Left colon (tissue), 2 donors: ENCODE data around the gene PADI4. TPM values are rescaled to one million over a fixed set of nuclear protein-coding genes. Genes with fewer than 3 reads are reported as not detected.
A peak's percentile ranks its signal among the peaks of the same experiment; 100 is the strongest.
"Not testable (repeated sequence)": the region's sequence is repeated elsewhere in the genome, so short reads cannot be mapped to it uniquely, and the experiment has no call there.

Experiments
- ATAC-seq: fragments of 200-7000 bp; cut with Tn5 transposase; one replicate; pipeline ENCODE4 v1.9.1; 2020; ENCODE audit warnings: mild to moderate bottlenecking, moderate library complexity
- DNase-seq, 2 donors: peaks; one replicate each; pipeline ENCODE4 v3.0.0-alpha.2; 2020
- intact Hi-C, 2 donors: fragments of 100-400 bp; cut with DNase I in 1 of 2; cut with micrococcal nuclease in 1 of 2; formaldehyde crosslinking; loops; one replicate each; pipeline versions ENCODE4 v1.11.2 to v1.14.0; 2022; cut with DNase I, micrococcal nuclease
- total RNA-seq, 2 donors: library from RNA; stranded (reverse); fragmentation: NEBNext Ultra II Directional; extraction: Animal tissue kit (Norgen Biotek cat#: 25700); gene quantifications; one replicate each; pipeline ENCODE4 v1.2.1, GENCODE V29; 2021
- donor health status: DM: no; HTN: no; CAD: no.
- donor health status: DM: yes; HTN: yes; CAD: no.

PADI4 gene
- total RNA-seq, 2 donors from 2014 or later = not detected

DNA sequence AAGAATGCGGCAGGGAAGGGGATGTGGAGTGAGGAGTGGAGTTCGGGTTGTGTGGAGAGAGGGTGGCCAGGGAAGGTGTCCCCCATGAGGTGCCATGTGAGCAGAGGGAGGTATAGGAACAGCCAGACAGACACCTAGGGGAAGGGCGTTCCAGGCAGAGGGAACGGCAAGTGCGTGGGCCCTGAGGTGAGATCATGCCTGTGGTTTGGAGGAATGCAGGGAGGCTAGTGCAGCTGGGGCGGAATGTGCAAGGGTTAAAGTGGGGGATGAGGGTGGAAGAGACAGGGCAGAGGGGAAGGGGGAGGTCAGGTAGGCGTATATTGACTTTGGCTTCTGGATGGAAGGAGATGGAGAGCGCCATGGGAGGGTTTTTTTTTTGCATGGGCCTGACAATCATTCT, 32.4 kb downstream of the PADI4 start:
- DNase-seq = no peak
- no peak for ATAC-seq
- intact Hi-C loops = no loop called here

DNA sequence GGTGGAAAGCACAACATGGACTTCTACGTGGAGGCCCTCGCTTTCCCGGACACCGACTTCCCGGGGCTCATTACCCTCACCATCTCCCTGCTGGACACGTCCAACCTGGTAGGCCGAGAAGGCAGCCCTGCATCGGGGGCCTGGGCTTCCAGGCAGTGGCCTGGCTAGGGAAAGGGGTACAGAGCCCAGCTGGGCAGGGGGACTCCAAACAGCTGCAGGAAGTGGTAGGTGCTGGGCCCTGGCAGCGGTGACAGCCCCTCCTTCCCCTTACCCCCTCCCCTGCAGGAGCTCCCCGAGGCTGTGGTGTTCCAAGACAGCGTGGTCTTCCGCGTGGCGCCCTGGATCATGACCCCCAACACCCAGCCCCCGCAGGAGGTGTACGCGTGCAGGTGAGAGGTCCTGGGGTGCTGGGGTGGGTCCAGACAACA, 34.0 kb downstream of the PADI4 start:
- ATAC-seq (no peak), DNase-seq (no peak)
- intact Hi-C loops = no loop called here

DNA sequence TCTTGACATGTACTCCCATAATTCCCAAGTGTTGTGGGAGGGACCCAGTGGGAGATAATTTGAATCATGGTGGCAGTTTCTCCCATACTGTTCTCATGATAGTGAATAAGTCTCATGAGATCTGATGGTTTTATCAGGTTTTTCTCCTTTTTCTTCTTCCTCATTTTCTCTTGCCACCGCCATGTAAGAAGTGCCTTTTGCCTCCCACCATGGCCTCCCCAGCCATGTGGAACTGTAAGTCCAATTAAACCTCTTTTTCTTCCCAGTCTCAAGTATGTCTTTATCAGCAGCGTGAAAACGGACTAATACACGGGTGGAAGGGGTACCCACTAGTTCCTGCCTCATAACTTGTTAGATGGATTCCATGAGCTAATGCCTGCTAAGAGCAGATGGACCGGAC, 37.5 kb downstream of the PADI4 start:
- intact Hi-C loops = not testable (repeated sequence)

GRCh38 chr1:17346046-17346789, 38.2 kb downstream of the PADI4 start:
- DNase-seq = no peak
- ATAC-seq = no peak
- intact Hi-C loops = no loop called here

More for the DNA sequence above, 37.5 kb downstream of the PADI4 start:
- ATAC-seq, DNase-seq: not testable (repeated sequence)

- DNase-seq (no peak), ATAC-seq (no peak)
- intact Hi-C loops = no loop called here
Observed at GRCh38 chr1:17347769-17348592, 40.0 kb downstream of the PADI4 start.

GRCh38 chr1:17348593-17349234, 40.7 kb downstream of the PADI4 start:
- DNase-seq (no peak), ATAC-seq (no peak)
- intact Hi-C loops = no loop called here

- intact Hi-C loops = no loop called here
- DNase-seq (no peak), ATAC-seq (no peak)
Observed at GRCh38 chr1:17350083-17350482, 42.1 kb downstream of the PADI4 start.

DNA sequence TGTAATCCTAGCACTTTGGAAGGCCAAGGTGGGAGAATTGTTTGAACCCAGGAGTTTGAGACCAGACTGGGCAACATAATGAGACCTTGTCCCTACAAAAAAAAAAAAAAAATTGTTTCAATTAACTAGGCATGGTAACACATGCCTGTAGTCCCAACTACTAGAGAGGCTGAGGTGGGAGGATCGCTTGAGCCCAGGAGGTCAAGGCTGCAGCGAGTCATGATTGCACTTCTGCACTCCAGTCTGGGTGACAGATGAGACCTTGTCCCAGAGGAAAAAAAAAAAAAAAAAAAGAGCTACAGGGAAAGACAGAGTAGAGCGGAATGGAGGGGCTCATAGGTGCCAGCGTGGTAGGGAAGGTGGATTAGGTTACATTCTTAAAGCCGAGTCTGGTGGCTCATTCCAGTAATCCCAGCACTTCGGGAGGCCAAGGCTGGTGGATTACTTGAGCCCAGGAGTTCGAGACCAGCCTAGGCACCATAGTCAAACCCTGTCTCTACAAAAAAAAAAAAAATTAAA, 43.0 kb downstream of the PADI4 start:
- intact Hi-C loops = no loop called here
- no peak for DNase-seq
- ATAC-seq = no peak

DNA sequence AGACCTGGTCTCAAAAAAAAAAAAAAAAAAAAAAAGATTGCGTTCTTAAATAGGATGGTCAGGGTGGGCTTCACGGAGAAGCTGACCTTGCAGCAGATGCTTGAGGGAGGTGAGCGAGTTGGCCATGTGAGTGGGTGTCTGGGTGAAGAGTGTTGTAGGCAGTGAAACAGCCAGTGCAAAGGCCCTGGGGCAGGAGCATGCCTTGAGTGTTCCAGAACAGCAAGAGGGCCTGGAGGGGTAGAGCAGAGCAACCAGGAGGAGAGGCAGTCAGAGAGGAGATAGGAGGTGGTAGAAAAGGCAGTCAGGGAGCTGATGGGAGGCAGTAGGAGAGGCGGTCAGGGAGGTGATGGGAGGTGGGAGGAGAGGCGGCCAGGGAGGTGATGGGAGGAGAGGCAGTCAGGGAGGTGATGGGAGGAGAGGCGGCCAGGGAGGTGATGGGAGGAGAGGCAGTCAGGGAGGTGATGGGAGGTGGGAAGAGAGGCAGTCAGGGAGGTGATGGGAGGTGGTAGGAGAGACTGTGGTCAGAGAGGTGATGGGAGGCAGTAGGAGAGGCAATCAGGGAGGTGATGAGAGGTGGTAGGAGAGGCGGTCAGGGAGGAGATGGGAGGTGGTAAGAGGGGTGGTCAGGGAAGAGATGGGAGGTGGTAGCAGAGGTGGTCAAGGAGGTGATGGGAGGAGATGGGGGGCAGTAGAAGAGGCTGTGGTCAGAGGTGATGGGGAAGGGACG, 43.8 kb downstream of the PADI4 start:
- DNase-seq (no peak), ATAC-seq (no peak)
- intact Hi-C loops = no loop called here

GRCh38 chr1:17352419-17352909, 44.5 kb downstream of the PADI4 start:
- intact Hi-C loops = no loop called here
- DNase-seq (no peak), ATAC-seq (no peak)

DNA sequence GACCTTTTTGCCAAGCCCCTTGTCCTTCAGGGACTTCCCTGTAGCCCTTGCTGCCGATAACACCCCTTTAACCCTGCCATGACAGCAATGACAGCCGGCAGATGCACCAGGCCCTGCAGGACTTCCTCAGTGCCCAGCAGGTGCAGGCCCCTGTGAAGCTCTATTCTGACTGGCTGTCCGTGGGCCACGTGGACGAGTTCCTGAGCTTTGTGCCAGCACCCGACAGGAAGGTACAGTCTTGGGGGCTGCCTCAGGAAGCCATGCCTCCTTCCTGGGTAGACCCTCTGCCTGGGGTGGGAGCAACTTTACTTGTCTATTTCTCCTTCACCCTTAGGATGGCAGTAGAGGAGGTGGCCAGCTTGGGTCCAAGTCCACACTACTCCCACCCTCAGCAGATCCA, 47.9 kb downstream of the PADI4 start:
- no peak for ATAC-seq
- no peak for DNase-seq
- intact Hi-C loops = no loop called here

GRCh38 chr1:17356387-17357026, 48.5 kb downstream of the PADI4 start:
- DNase-seq (no peak), ATAC-seq (no peak)
- intact Hi-C loops = no loop called here

- no peak for DNase-seq
- intact Hi-C loops = no loop called here
- no peak for ATAC-seq
Observed at GRCh38 chr1:17358557-17358956, 50.6 kb downstream of the PADI4 start.

- no peak for DNase-seq
- intact Hi-C loops = no loop called here
- peak; percentile 26 for ATAC-seq
Observed at GRCh38 chr1:17359031-17359430, 51.0 kb downstream of the PADI4 start.

DNA sequence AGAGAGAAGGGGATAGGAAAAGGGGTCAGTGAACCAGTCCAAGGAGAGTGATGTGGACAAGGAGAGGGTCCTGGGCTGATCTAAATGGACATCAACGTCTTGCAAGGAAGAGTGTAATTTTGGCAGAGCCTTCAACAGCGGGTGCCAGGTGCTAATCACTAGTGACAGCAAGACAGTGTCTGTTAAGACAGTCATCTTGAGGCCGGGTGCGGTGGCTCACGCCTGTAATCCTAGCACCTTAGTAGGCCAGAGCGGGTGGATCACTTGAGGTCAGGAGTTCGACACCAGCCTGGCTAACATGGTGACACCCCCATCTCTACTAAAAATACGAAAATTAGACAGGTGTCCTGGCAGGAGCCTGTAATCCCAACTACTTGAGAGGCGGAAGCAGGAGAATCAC, 51.8 kb downstream of the PADI4 start:
- no peak for DNase-seq
- intact Hi-C loops = no loop called here
- no peak for ATAC-seq

DNA sequence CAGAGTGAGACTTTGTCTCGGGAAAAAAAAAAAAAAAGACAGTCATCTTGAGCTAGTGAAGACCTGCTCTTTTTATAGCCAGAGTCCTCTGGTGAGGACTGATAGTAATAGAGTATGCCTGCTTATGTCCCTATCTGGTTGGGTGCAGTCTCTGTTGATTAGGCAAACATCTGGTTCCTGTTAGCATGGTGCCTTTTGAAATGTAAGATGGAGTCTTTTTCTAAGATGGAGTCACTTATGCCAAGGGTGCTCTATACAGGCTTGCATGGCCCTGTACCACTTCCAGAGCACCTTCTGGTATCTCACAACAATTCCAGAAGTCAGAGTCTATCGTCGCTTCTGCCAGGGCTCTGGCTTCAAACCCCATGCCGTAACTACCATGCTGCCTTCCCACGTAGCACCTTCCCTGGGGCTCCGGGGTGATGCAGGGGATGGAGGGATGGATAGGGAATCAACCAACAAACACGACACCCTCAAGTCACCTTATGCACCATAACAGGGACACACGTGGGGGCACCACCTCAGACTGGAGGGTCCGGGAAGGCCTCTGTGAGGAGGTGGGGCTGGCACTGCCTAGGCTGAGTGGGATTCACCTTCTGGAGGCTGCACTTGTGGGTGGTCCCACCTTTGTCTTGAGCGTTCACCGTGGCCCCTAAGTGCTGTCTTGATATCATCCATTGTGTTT, 52.4 kb downstream of the PADI4 start:
- intact Hi-C loops = no loop called here
- no peak for DNase-seq
- no peak for ATAC-seq

GRCh38 chr1:17361687-17362086, 53.7 kb downstream of the PADI4 start:
- ATAC-seq (no peak), DNase-seq (no peak)
- intact Hi-C loops = no loop called here

DNA sequence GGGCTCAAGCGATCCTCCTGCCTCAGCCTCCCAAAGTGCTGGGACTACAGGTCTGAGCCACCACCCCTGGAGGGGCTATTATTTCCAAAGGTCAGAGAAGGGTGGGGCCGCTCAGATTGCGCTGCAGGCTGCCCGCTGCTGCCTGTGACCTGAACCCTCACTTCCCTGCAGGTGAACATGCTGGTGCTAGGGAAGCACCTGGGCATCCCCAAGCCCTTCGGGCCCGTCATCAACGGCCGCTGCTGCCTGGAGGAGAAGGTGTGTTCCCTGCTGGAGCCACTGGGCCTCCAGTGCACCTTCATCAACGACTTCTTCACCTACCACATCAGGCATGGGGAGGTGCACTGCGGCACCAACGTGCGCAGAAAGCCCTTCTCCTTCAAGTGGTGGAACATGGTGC, 55.4 kb downstream of the PADI4 start:
- ATAC-seq = no peak
- intact Hi-C loops = no loop called here
- no peak for DNase-seq
